ENCODE measurements around the gene KIF23. TPM values are rescaled to one million over a fixed set of nuclear protein-coding genes. Genes with fewer than 3 reads are reported as not detected.

Gene KIF23
- total and polyA plus RNA-seq, 2 of the 4 experiments (the other 2 are of a cell fraction), result 37.7 to 56.1 TPM

GRCh38 chr15:69468241-69469121 is 54.3 kb downstream of the KIF23 start:
- no peak overlapping the region for H4K91ac ChIP-seq (ENCODE audit: insufficient read depth, low read depth, low read length)
- no peak overlapping the region for H3K9ac ChIP-seq (ENCODE audit: low read depth, low read length)
- ATAC-seq (ENCODE audit: low read depth) (peak; percentile 49), DNase-seq (peak; percentile 87)
- no peak overlapping the region for H2BK5ac ChIP-seq (ENCODE audit: low read depth, low read length, poor library complexity, severe bottlenecking)
- peaks cover 4% of the 10 kb centered on the region for H3K4me1 ChIP-seq (ENCODE audit: control insufficient read depth, insufficient read depth, low read length)
- WGBS, 2 experiments (ENCODE audit: extremely low coverage in 2 of 2, insufficient read length in 1 of 2), result 74% methylated on average over 4 of the region's 19 CpGs; no CpG with 5 or more reads in 1 of the 2 experiments
- H4K8ac ChIP-seq (ENCODE audit: low read depth in 2 of 2, low read length in 2 of 2), result no peak overlapping the region
- peaks cover 5% of the 10 kb centered on the region for H3K9me1 ChIP-seq (ENCODE audit: insufficient read depth, low read length)
- H3K9me3 ChIP-seq (ENCODE audit: control insufficient read depth, insufficient read depth, low read length), result no peaks in the 10 kb centered on the region
- H2AFZ ChIP-seq (replicated peaks; ENCODE audit: low read length, poor library complexity), result peak overlapping the region; percentile 8
- no peak overlapping the region for H3K14ac ChIP-seq (replicated peaks; ENCODE audit: low read depth, low read length)
- H2BK120ac ChIP-seq (ENCODE audit: low read depth, low read length), result no peak overlapping the region
- no TSS peak for BruUV-seq (replicated peaks)
- H4K5ac ChIP-seq (ENCODE audit: low read depth, low read length), result no peak overlapping the region
- no peaks in the 10 kb centered on the region for H3K36me3 ChIP-seq (ENCODE audit: control insufficient read depth, insufficient read depth, low read length)
- H3K23ac ChIP-seq (ENCODE audit: low read depth, low read length), result no peak overlapping the region
- H3K27ac ChIP-seq (ENCODE audit: insufficient read depth, low read length), result no peak overlapping the region
- no peaks in the 10 kb centered on the region for H3K79me1 ChIP-seq (ENCODE audit: low read depth in 1 of 2, low read length in 2 of 2)
- H2BK20ac ChIP-seq (ENCODE audit: low read depth, low read length), result no peak overlapping the region
- H2BK15ac ChIP-seq (ENCODE audit: low read depth, low read length), result no peak overlapping the region
- H2AK9ac ChIP-seq (replicated peaks; ENCODE audit: low read depth, low read length, poor library complexity), result no peak overlapping the region
- ChIA-PET POLR2A (ENCODE audit: unreplicated experiment) (no interaction called here), CTCF (no interaction called here)
- in situ Hi-C loops (cut with MboI; ENCODE audit: low sequenced_read_pairs) (no loop called here), intact Hi-C loops (cut with micrococcal nuclease) (no loop called here), dilution Hi-C loops (cut with HindIII; ENCODE audit: low sequenced_read_pairs, unreplicated experiment) (no loop called here)
- TF ChIP-seq MAFK (IDR thresholded peaks at IDR 0.05; ENCODE audit: low read depth, low read length) (no peak), RFX5 (IDR thresholded peaks at IDR 0.05; ENCODE audit: low read depth, low read length) (no peak), POLR2A (IDR thresholded peaks at IDR 0.05; ENCODE audit: low read depth, low read length) (no peak), FOS (IDR thresholded peaks at IDR 0.05; ENCODE audit: low read depth, low read length) (peak; percentile 54; the same call in 1 of the 2 replicates), BHLHE40 (IDR thresholded peaks at IDR 0.05; ENCODE audit: low read depth, low read length) (no peak), MAZ (IDR thresholded peaks at IDR 0.05; ENCODE audit: borderline replicate concordance, low read depth, low read length) (no peak)
- TF ChIP-seq, protein P1, sequence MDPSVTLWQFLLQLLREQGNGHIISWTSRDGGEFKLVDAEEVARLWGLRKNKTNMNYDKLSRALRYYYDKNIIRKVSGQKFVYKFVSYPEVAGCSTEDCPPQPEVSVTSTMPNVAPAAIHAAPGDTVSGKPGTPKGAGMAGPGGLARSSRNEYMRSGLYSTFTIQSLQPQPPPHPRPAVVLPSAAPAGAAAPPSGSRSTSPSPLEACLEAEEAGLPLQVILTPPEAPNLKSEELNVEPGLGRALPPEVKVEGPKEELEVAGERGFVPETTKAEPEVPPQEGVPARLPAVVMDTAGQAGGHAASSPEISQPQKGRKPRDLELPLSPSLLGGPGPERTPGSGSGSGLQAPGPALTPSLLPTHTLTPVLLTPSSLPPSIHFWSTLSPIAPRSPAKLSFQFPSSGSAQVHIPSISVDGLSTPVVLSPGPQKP (IDR thresholded peaks at IDR 0.05; ENCODE audit: borderline replicate concordance, low read depth, low read length), result no peak
- no peak overlapping the region for H3K56ac ChIP-seq (ENCODE audit: extremely low read depth, insufficient read depth, low read length)
- H3K27me3 ChIP-seq (ENCODE audit: control insufficient read depth, insufficient read depth, low read length), result peaks cover 2% of the 10 kb centered on the region; the same call in 1 of the 2 replicates
- no peaks in the 10 kb centered on the region; the same call in 1 of the 2 replicates for H4K20me1 ChIP-seq (ENCODE audit: insufficient read depth, low read length)
- no peak overlapping the region for H3K18ac ChIP-seq (ENCODE audit: low read depth, low read length)
- H3K4ac ChIP-seq (ENCODE audit: low read depth, low read length), result 0 out of 2 replicates have a peak overlapping the region, but pooled peaks have one; percentile 10
- H2AK5ac ChIP-seq (ENCODE audit: low read depth, low read length), result no peak overlapping the region
- H3K4me2 ChIP-seq (ENCODE audit: low read depth, low read length), result no peak overlapping the region
- no peak overlapping the region for H3K4me3 ChIP-seq (ENCODE audit: insufficient read depth, low read depth, low read length)

Data from IMR-90 (cell line).